Anterior cingulate cortex (tissue), 58 donors: ENCODE measurements around the gene USP20.

ENCODE experiments used
- DNase-seq, 58 donors: peaks; one replicate each; lab custom pipeline; 2025; lab: John Stamatoyannopoulos, UW

USP20 gene

GRCh38 chr9:129851821-129852220 is 16.6 kb downstream of the USP20 start:
- DNase-seq: no peak

- DNase-seq: no peak
Measured at GRCh38 chr9:129852579-129852978, 17.3 kb downstream of the USP20 start.

GRCh38 chr9:129853614-129854013 is 18.4 kb downstream of the USP20 start:
- DNase-seq: no peak

- DNase-seq: no peak
Measured at GRCh38 chr9:129854588-129855110, 19.4 kb downstream of the USP20 start.

GRCh38 chr9:129857207-129857606 is 21.9 kb downstream of the USP20 start:
- DNase-seq: no peak

- no peak for DNase-seq
Measured at GRCh38 chr9:129858167-129858962, 23.1 kb downstream of the USP20 start.

- no peak for DNase-seq
Measured at GRCh38 chr9:129860653-129861446, 25.6 kb downstream of the USP20 start.

- DNase-seq: no peak
Measured at GRCh38 chr9:129861447-129861827, 26.2 kb downstream of the USP20 start.

- DNase-seq: no peak
Measured at GRCh38 chr9:129863059-129863690, 27.9 kb downstream of the USP20 start.

- DNase-seq: no peak
Measured at GRCh38 chr9:129864991-129865647, 29.9 kb downstream of the USP20 start.

GRCh38 chr9:129865668-129866320 is 30.5 kb downstream of the USP20 start:
- no peak for DNase-seq

GRCh38 chr9:129866394-129867135 is 31.3 kb downstream of the USP20 start:
- DNase-seq: no peak

GRCh38 chr9:129867136-129868022 is 32.1 kb downstream of the USP20 start:
- no peak for DNase-seq

GRCh38 chr9:129868023-129868871 is 33.0 kb downstream of the USP20 start:
- no peak for DNase-seq

- no peak for DNase-seq
Measured at GRCh38 chr9:129868872-129869486, 33.7 kb downstream of the USP20 start.

GRCh38 chr9:129869585-129870501 is 34.6 kb downstream of the USP20 start:
- DNase-seq: no peak
